Measurements from ENCODE around the gene CCDC160. TPM values are rescaled to one million over a fixed set of nuclear protein-coding genes. Genes with fewer than 3 reads are reported as not detected.
"Not testable (repeated sequence)": the region's sequence is repeated elsewhere in the genome, so short reads cannot be mapped to it uniquely, and the experiment has no call there.

The CCDC160 gene
- total RNA-seq, 1 donor from 2014 or later = not detected

DNA sequence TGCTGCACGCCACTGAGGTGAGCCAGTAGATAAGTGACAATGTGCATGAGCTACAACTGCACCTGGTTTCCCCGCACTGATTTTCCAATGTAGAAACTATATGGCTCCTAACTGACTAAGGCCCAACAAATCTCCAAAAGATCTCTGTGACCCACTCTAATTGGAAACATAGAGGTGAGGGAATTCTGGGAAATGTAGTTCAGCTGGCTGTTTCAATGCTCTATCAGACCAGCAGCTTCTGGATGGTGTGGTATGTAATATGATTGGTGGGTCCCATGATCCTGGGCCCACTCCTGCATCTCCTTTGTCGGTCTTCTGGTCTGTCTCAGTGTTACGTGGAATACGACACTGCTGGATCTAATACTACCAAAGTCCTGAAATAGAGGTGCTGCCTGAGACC, 18.6 kb downstream of the CCDC160 start:
- Histone ChIP-seq H3K4me3 (no peak overlapping the region), H3K27me3 (no peaks in the 10 kb centered on the region), H3K9me3 (no peaks in the 10 kb centered on the region), H3K4me1 (no peaks in the 10 kb centered on the region), H3K36me3 (no peaks in the 10 kb centered on the region), H3K27ac (no peak overlapping the region)
- ATAC-seq (no peak), DNase-seq (no peak)
- intact Hi-C loops (cut with DNase I) = no loop called here
- TF ChIP-seq, protein P1, sequence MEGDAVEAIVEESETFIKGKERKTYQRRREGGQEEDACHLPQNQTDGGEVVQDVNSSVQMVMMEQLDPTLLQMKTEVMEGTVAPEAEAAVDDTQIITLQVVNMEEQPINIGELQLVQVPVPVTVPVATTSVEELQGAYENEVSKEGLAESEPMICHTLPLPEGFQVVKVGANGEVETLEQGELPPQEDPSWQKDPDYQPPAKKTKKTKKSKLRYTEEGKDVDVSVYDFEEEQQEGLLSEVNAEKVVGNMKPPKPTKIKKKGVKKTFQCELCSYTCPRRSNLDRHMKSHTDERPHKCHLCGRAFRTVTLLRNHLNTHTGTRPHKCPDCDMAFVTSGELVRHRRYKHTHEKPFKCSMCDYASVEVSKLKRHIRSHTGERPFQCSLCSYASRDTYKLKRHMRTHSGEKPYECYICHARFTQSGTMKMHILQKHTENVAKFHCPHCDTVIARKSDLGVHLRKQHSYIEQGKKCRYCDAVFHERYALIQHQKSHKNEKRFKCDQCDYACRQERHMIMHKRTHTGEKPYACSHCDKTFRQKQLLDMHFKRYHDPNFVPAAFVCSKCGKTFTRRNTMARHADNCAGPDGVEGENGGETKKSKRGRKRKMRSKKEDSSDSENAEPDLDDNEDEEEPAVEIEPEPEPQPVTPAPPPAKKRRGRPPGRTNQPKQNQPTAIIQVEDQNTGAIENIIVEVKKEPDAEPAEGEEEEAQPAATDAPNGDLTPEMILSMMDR (IDR thresholded peaks at IDR 0.05) = no peak

DNA sequence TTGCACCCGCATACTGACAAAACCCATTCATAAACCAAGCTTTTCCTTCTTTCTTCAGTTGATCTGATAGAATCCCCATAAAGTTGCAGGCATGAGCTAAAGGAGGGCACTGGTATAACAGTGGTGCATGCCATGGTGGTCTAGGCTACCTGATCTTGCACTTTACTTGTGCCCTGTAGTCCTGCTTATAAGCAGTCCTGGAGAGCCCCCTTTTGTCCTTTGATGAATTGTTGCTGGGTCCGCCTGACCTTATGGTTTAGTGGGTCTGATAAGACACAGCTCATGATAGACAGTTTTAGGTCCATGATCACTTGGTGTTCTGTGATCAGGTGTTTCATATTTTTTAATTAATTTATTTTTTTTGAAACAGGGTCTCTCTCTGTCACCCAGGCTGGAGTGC, 19.7 kb downstream of the CCDC160 start:
- Histone ChIP-seq H3K4me3 (no peak overlapping the region), H3K36me3 (no peaks in the 10 kb centered on the region), H3K27ac (no peak overlapping the region), H3K9me3 (no peaks in the 10 kb centered on the region), H3K27me3 (no peaks in the 10 kb centered on the region), H3K4me1 (no peaks in the 10 kb centered on the region)
- ATAC-seq = no peak
- DNase-seq = no peak
- intact Hi-C loops (cut with DNase I) = no loop called here
- TF ChIP-seq, protein P1 (IDR thresholded peaks at IDR 0.05) = no peak

GRCh38 chrX:134258202-134258601, 21.2 kb downstream of the CCDC160 start:
- intact Hi-C loops (cut with DNase I) = no loop called here
- no peaks in the 10 kb centered on the region for H3K4me1 ChIP-seq
- H3K9me3 ChIP-seq = no peaks in the 10 kb centered on the region
- no peak overlapping the region for H3K4me3 ChIP-seq
- DNase-seq = no peak
- H3K27ac ChIP-seq = no peak overlapping the region
- TF ChIP-seq, protein P1 (IDR thresholded peaks at IDR 0.05) = no peak
- no peaks in the 10 kb centered on the region for H3K27me3 ChIP-seq
- H3K36me3 ChIP-seq = no peaks in the 10 kb centered on the region
- no peak for ATAC-seq

DNA sequence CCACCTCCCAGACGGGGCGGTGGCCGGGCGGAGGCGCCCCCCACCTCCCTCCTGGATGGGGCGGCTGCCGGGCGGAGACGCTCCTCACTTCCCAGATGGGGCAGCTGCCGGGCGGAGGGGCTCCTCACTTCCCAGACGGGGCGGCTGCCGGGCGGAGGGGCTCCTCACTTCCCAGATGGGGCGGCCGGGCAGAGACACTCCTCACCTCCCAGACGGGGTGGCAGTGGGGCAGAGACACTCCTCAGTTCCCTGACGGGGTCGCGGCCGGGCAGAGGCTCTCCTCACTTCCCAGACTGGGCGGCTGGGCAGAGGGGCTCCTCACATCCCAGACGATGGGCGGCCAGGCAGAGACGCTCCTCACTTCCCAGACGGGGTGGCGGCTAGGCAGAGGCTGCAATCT, 49.0 kb downstream of the CCDC160 start:
- H3K4me3 ChIP-seq; ATAC-seq; H3K36me3 ChIP-seq; H3K4me1 ChIP-seq; DNase-seq; intact Hi-C loops (cut with DNase I); H3K27ac ChIP-seq; H3K27me3 ChIP-seq; H3K9me3 ChIP-seq: not testable (repeated sequence)

- ATAC-seq = no peak
- no peak for DNase-seq
- no peaks in the 10 kb centered on the region for H3K36me3 ChIP-seq
- intact Hi-C loops (cut with DNase I) = no loop called here
- no peak overlapping the region for H3K27ac ChIP-seq
- H3K9me3 ChIP-seq = no peaks in the 10 kb centered on the region
- H3K4me3 ChIP-seq = no peak overlapping the region
- H3K27me3 ChIP-seq = no peaks in the 10 kb centered on the region
- TF ChIP-seq, protein P1 (IDR thresholded peaks at IDR 0.05) = no peak
- H3K4me1 ChIP-seq = no peaks in the 10 kb centered on the region
Measured at GRCh38 chrX:134287346-134287745, 50.4 kb downstream of the CCDC160 start.

DNA sequence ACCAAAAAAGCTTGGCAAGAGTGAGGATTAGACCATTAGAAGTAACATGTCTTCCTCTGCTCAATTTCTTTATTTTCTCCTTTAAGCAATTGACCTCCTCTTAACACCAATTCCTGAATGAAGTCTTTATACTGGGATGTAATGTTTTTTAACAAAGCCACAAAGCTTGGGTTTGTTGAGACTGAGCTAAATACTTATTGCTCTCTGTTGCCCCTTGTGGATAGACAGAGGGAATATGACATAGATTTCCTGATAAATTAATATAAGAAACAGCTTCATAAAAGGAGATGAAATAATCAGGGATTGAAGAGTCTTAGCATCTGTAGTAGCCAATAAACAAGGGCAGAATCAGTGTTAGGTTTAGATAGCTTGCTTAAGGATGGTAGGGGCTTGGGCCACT, 57.6 kb downstream of the CCDC160 start:
- Histone ChIP-seq H3K4me3 (no peak overlapping the region), H3K27me3 (no peaks in the 10 kb centered on the region), H3K9me3 (no peaks in the 10 kb centered on the region), H3K36me3 (no peaks in the 10 kb centered on the region), H3K4me1 (no peaks in the 10 kb centered on the region), H3K27ac (no peak overlapping the region)
- intact Hi-C loops (cut with DNase I) = no loop called here
- ATAC-seq (no peak), DNase-seq (no peak)
- TF ChIP-seq, protein P1 (IDR thresholded peaks at IDR 0.05) = no peak

Other genes with a start within 250 kb of the CCDC160 start
- 16.2 TPM for gene PHF6, start 136.1 kb downstream of the CCDC160 start, total RNA-seq
- 15.2 TPM for gene HPRT1, start 223.0 kb downstream of the CCDC160 start, total RNA-seq

Data from upper lobe of right lung (tissue), 1 donor.